Naive B cell (primary cell): ENCODE measurements around the gene STARD10. TPM values are rescaled to one million over a fixed set of nuclear protein-coding genes. Genes with fewer than 3 reads are reported as not detected.
"Not testable (repeated sequence)": the region's sequence is repeated elsewhere in the genome, so short reads cannot be mapped to it uniquely, and the experiment has no call there.

Experiments used
- ATAC-seq, 2 donors: fragments of 150-1000 bp; cut with Tn5 transposase; 2 replicates each; pipeline ENCODE4 v1.10.0; 2021; ENCODE audit warnings: low read depth in 2 of 2, mild to moderate bottlenecking in 2 of 2, moderate library complexity in 2 of 2
- DNase-seq: peaks from one replicate; pipeline ENCODE4 v3.0.0; 2022
- H3K27ac Mint-ChIP-seq, 6 donors: one replicate each; pipeline ENCODE4 v1.8.0; 2020 to 2022; ENCODE audit warnings: mild to moderate bottlenecking in 6 of 6, mixed read lengths in 6 of 6, moderate library complexity in 5 of 6, inconsistent platforms in 2 of 6
- H3K27me3 Mint-ChIP-seq, 3 donors: one replicate each; pipeline ENCODE4 v1.8.0; 2021 to 2022; ENCODE audit warnings: mixed read lengths in 3 of 3, mild to moderate bottlenecking in 1 of 3
- H3K36me3 Mint-ChIP-seq, 2 donors: one replicate each; pipeline ENCODE4 v1.8.0; 2020 to 2022; ENCODE audit warnings: mixed read lengths in 2 of 2, inconsistent platforms in 1 of 2, mild to moderate bottlenecking in 1 of 2
- H3K4me1 Mint-ChIP-seq, 3 donors: one replicate each; pipeline ENCODE4 v1.8.0; 2020 to 2022; ENCODE audit warnings: mixed read lengths in 3 of 3, inconsistent platforms in 1 of 3, mild to moderate bottlenecking in 1 of 3, moderate library complexity in 1 of 3
- H3K4me3 Mint-ChIP-seq, 8 donors: one replicate each; pipeline ENCODE4 v1.8.0; 2020 to 2022; ENCODE audit warnings: mild to moderate bottlenecking in 8 of 8, mixed read lengths in 8 of 8, moderate library complexity in 8 of 8, inconsistent platforms in 2 of 8
- H3K9me3 Mint-ChIP-seq, 7 donors: one replicate each; pipeline ENCODE4 v1.8.0; 2020 to 2022; ENCODE audit warnings: mixed read lengths in 7 of 7, mild to moderate bottlenecking in 5 of 7, inconsistent platforms in 2 of 7, moderate library complexity in 1 of 7
- polyA plus RNA-seq, 6 donors: library from polyadenylated mRNA; unstranded; fragments of 300-500 nt; fragmentation: Illumina TruSeq; gene quantifications; one replicate each; pipeline ENCODE4 v1.2.3, GENCODE V29; 2021; ENCODE audit warnings: low read depth in 6 of 6

STARD10 gene
- polyA plus RNA-seq, 6 donors from 2014 or later = 24.3 to 39.2 (median 30.7) TPM

- DNase-seq, H3K9me3 Mint-ChIP-seq, ATAC-seq, H3K27me3 Mint-ChIP-seq, H3K36me3 Mint-ChIP-seq: not testable (repeated sequence)
- Mint-ChIP-seq H3K4me1 (peaks cover 41 to 58% (median 51%) of the 10 kb centered on the region in 3 donors), H3K27ac (peak overlapping the region in 2 of 6 donors; percentile 60 to 78), H3K4me3 (peak overlapping the region in 4 of 8 donors; percentile 18 to 59 (median 48))
Observed at GRCh38 chr11:72811686-72812085, 17.8 kb upstream of the STARD10 start.

- H3K27ac Mint-ChIP-seq = peak overlapping the region in 3 of 6 donors; percentile 54 to 93 (median 56)
- peak overlapping the region in 2 of 8 donors; percentile 58 to 65 for H3K4me3 Mint-ChIP-seq
Observed at GRCh38 chr11:72808331-72808798, 14.5 kb upstream of the STARD10 start.

DNA sequence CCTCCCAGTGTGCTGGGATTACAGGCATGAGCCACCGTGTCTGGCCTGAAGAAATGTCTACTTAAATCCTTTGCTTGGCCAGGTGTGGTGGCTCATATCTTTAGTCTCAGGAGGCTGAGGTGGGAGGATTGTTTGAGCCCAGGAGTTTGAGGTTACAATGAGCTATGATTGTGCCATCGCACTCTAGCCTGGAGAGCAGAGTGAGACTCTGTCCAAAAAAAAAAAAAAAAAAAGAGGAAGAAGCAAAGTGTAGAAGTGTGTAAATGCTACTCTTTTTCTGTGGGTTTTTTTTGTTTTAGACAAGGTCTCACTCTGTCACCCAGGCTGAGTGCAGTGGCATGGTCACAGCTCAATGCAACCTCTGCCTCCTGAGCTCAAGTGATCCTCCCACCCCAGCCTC lies 13.9 kb upstream of the STARD10 start:
- ATAC-seq (peak; percentile 91 to 93), DNase-seq (peak; percentile 49)
- H3K4me3 Mint-ChIP-seq = peak overlapping the region in 7 of 8 donors; percentile 17 to 82 (median 56)
- H3K4me1 Mint-ChIP-seq = peaks cover 25 to 35% (median 34%) of the 10 kb centered on the region in 3 donors
- no peaks in the 10 kb centered on the region for H3K36me3 Mint-ChIP-seq
- H3K27me3 Mint-ChIP-seq = no peaks in the 10 kb centered on the region
- H3K9me3 Mint-ChIP-seq = no peaks in the 10 kb centered on the region
- H3K27ac Mint-ChIP-seq = peak overlapping the region in 4 of 6 donors; percentile 56 to 93 (median 74)

More at GRCh38 chr11:72808331-72808798, 14.5 kb upstream of the STARD10 start:
- Mint-ChIP-seq H3K27me3 (no peaks in the 10 kb centered on the region), H3K36me3 (no peaks in the 10 kb centered on the region), H3K4me1 (peaks cover 30 to 41% (median 40%) of the 10 kb centered on the region in 3 donors), H3K9me3 (no peaks in the 10 kb centered on the region)
- ATAC-seq = no peak
- no peak for DNase-seq

DNA sequence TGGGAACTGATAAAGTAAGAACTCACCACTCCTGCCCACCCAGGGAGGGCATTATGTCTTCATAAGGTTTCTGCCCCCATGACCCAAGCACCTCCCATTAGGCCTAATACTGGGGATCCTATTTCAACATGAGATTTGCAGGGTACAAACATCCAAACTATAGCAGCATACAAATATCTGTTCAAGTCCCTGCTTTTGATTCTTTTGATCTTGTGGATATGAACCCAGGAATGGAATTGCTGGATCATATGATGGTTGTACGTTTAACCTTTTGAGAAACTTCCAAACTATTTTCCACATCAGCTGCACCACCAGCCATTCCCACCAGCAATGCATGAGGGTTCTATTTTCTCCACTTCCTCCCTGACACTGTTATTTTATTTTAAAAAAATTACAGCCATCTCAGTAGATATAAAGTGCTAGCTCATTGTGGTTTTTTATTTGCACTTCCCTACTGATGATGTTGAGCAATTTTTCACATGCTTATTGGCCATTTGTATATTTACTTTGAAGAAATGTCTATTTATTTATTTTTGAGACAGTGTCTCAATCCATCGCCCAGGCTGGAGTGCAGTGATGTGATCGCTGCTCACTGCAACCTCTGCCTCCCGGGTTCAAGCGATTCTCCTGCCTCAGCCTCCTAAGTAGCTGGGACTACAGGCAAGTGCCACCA lies 13.3 kb upstream of the STARD10 start:
- H3K4me3 Mint-ChIP-seq = peak overlapping the region in 4 of 8 donors; percentile 16 to 56 (median 51)
- peaks cover 22 to 31% (median 30%) of the 10 kb centered on the region in 3 donors for H3K4me1 Mint-ChIP-seq
- DNase-seq = peak; percentile 33
- no peaks in the 10 kb centered on the region for H3K27me3 Mint-ChIP-seq
- H3K27ac Mint-ChIP-seq = peak overlapping the region in 3 of 6 donors; percentile 67 to 93 (median 80)
- H3K36me3 Mint-ChIP-seq = no peaks in the 10 kb centered on the region
- no peaks in the 10 kb centered on the region for H3K9me3 Mint-ChIP-seq
- ATAC-seq = peak; percentile 61 to 70

- not testable (repeated sequence) for H3K9me3 Mint-ChIP-seq, H3K36me3 Mint-ChIP-seq, ATAC-seq, H3K27me3 Mint-ChIP-seq, DNase-seq
- Mint-ChIP-seq H3K27ac (peak overlapping the region in 3 of 6 donors; percentile 32 to 74 (median 66)), H3K4me1 (peaks cover 22 to 31% (median 30%) of the 10 kb centered on the region in 3 donors), H3K4me3 (peak overlapping the region in 2 of 8 donors; percentile 16 to 66)
Observed at GRCh38 chr11:72806378-72806777, 12.5 kb upstream of the STARD10 start.

GRCh38 chr11:72805216-72805615 lies 11.4 kb upstream of the STARD10 start:
- Mint-ChIP-seq H3K27ac (no peak overlapping the region), H3K9me3 (no peaks in the 10 kb centered on the region), H3K4me1 (peaks cover 18 to 25% (median 24%) of the 10 kb centered on the region in 3 donors), H3K4me3 (no peak overlapping the region), H3K27me3 (no peaks in the 10 kb centered on the region), H3K36me3 (no peaks in the 10 kb centered on the region)
- ATAC-seq = no peak
- no peak for DNase-seq

- Mint-ChIP-seq H3K27ac (peak overlapping the region in 1 of 6 donors; percentile 54), H3K4me3 (no peak overlapping the region), H3K4me1 (peaks cover 13 to 29% (median 25%) of the 10 kb centered on the region in 3 donors), H3K27me3 (no peaks in the 10 kb centered on the region), H3K36me3 (no peaks in the 10 kb centered on the region), H3K9me3 (no peaks in the 10 kb centered on the region)
- ATAC-seq = no peak
- DNase-seq = no peak
Observed at GRCh38 chr11:72802822-72803221, 9.0 kb upstream of the STARD10 start.

DNA sequence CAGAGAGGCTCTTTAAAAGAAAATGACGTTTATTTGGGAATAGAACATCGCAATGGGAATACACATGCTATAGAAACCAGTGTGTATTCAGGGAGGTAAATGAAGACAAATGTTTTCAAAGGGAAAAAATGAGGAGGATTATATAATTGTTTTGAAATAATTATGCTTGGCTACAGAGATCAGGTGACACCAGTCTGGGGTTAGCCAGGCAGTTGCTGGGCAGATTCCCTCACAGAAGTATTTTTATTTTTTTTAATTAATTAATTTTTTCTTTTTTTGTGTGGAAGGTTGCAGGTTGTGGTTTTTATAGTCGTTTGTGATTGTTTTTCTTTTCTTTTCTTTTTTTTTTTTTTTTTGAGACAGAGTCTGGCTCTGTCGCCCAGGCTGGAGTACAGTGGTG lies 5.6 kb upstream of the STARD10 start:
- ATAC-seq (peak; percentile 59 to 61), DNase-seq (no peak)
- peak overlapping the region in 1 of 6 donors; percentile 52 for H3K27ac Mint-ChIP-seq
- H3K4me1 Mint-ChIP-seq = peaks cover 5 to 14% (median 13%) of the 10 kb centered on the region in 3 donors
- no peaks in the 10 kb centered on the region for H3K36me3 Mint-ChIP-seq
- no peaks in the 10 kb centered on the region for H3K27me3 Mint-ChIP-seq
- no peaks in the 10 kb centered on the region for H3K9me3 Mint-ChIP-seq
- no peak overlapping the region for H3K4me3 Mint-ChIP-seq

GRCh38 chr11:72798361-72798760 lies 4.5 kb upstream of the STARD10 start:
- Mint-ChIP-seq H3K4me3 (peak overlapping the region in 1 of 8 donors; percentile 10), H3K27ac (peak overlapping the region in 1 of 6 donors; percentile 52), H3K4me1 (peaks cover 10 to 25% (median 22%) of the 10 kb centered on the region in 3 donors), H3K9me3 (no peaks in the 10 kb centered on the region), H3K36me3 (no peaks in the 10 kb centered on the region), H3K27me3 (no peaks in the 10 kb centered on the region)
- ATAC-seq = no peak
- no peak for DNase-seq

DNA sequence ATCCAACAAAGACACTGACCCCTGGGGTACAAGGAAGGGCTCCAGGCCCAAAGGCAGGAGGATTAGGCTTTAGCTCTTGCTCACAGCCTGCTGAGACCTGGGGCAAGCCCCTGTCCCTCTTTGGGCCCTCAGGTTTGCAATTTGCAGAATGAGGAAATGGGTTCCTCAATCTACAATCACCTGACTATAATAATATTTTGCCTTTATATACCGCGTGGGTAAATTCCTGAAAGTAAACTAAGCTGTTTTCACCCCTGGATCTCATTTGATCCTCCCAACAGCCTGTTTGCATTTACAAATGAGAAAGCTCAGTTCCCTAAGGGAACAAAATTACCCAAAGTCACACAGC lies 797 bp downstream of the STARD10 start:
- DNase-seq (peak; percentile 41), ATAC-seq (peak; percentile 38 to 45)

DNA sequence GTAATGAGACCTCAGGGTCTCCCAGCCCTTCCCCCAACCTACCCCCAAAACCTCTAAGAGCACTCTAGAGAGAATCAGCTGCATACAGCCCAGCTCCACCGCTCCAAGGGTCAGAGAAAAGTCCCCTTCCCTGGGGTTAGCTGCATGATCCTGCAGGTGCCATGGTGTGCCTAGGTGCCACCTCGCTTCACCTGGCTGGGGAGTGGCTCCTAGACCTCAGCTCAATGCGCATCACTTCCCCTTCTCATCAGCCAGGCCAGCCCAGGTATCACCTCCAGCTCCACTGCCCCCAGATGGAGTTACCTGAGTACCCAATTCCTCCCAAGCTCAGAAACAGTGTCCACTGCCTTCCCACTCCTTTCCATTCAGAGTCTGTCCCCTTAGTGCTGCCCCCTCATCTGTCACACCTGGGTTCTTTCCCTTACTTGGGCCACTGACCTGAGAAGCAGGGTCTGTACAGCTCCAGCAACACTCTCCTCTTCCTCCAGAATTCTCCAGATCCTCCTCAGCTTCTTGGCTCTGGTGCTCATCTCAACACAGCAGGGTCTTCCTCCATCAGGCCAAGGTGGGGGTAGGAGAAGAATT lies 1.3 kb downstream of the STARD10 start:
- Mint-ChIP-seq H3K36me3 (no peaks in the 10 kb centered on the region), H3K4me1 (peaks cover 28 to 48% (median 36%) of the 10 kb centered on the region in 3 donors), H3K9me3 (no peaks in the 10 kb centered on the region), H3K27ac (peak overlapping the region; percentile 100), H3K4me3 (peak overlapping the region in 7 of 8 donors; percentile 53 to 100 (median 99)), H3K27me3 (no peaks in the 10 kb centered on the region)
- ATAC-seq (no peak), DNase-seq (no peak)

More for the DNA sequence above, 797 bp downstream of the STARD10 start:
- Mint-ChIP-seq H3K27ac (peak overlapping the region; percentile 100), H3K4me1 (peaks cover 23 to 43% (median 31%) of the 10 kb centered on the region in 3 donors), H3K27me3 (no peaks in the 10 kb centered on the region), H3K36me3 (no peaks in the 10 kb centered on the region), H3K9me3 (no peaks in the 10 kb centered on the region), H3K4me3 (peak overlapping the region; percentile 89 to 100 (median 99))

DNA sequence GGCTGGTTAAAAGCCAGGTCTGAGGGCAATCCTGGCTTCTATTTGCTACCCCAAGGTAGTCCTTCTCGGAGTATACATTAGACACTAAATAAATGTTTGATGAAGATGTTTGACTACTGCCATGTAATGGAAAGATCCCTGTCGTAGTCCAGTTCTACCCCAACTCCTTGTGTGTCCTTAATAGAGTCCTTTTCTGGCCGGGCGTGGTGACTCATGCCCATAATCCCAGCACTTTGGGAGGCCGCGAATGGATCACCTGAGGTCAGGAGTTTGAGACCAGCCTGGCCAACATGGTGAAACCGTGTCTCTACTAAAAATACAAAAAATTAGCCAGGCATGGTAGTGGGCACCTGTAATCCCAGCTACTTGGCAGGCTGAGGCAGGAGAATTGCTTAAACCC lies 2.6 kb downstream of the STARD10 start:
- not testable (repeated sequence) for H3K27me3 Mint-ChIP-seq, DNase-seq, ATAC-seq, H3K9me3 Mint-ChIP-seq, H3K36me3 Mint-ChIP-seq
- Mint-ChIP-seq H3K4me3 (peak overlapping the region in 1 of 8 donors; percentile 11), H3K27ac (peak overlapping the region in 3 of 6 donors; percentile 11 to 100 (median 33)), H3K4me1 (peaks cover 34 to 60% (median 47%) of the 10 kb centered on the region in 3 donors)

DNA sequence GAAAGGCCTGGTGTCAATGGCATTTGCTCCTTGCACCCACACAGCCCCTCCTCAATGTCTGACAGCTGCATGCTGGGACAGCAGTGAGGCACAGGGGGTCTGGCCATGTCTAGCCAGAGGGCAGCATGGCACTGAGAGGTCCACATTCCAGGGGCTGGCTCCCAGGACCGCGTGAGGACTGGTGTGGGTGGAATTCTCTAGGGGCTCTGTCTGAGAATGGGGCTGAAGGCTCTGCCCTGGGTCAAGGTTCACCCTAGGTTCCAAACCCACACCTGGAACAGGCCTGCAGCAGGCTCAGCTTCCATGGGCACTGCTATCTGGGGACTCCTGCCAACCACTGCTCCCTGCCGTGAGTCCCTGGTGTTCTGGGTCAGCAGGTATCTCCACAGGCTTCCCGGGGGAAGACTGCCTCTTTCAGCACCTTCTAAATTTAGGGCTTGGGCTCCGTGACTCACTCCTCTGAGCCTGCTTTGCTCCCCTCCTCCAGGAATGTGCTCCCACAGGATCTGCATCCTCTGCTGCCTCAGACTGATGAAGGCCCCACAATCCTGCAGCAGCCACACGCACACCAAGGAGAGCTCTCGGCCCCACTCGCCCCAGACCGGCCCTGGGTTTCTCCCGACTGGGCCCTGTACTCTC lies 4.2 kb downstream of the STARD10 start:
- Mint-ChIP-seq H3K4me3 (no peak overlapping the region), H3K4me1 (peaks cover 31 to 57% (median 51%) of the 10 kb centered on the region in 3 donors), H3K36me3 (no peaks in the 10 kb centered on the region), H3K27me3 (no peaks in the 10 kb centered on the region), H3K27ac (peak overlapping the region in 2 of 6 donors; percentile 11 to 62), H3K9me3 (no peaks in the 10 kb centered on the region)
- DNase-seq (no peak), ATAC-seq (no peak)
